Measurements from ENCODE around the gene KRT28. TPM values are rescaled to one million over a fixed set of nuclear protein-coding genes. Genes with fewer than 3 reads are reported as not detected.

KRT28 gene
- total RNA-seq, 3 donors from 2014 or later = not detected

- Histone ChIP-seq H3K9me3 (no peaks in the 10 kb centered on the region), H3K36me3 (ENCODE audit: low read depth) (no peaks in the 10 kb centered on the region), H3K4me3 (no peak overlapping the region), H3K4me1 (ENCODE audit: low read depth) (no peaks in the 10 kb centered on the region)
- no peak for ATAC-seq
- DNase-seq = no peak
- intact Hi-C loops (cut with DNase I, micrococcal nuclease) = no loop called here
- TF ChIP-seq CTCF (IDR thresholded peaks at IDR 0.05) = no peak
Measured at GRCh38 chr17:40777971-40778370, 21.8 kb downstream of the KRT28 start.

GRCh38 chr17:40777459-40777858 lies 22.3 kb downstream of the KRT28 start:
- TF ChIP-seq CTCF (IDR thresholded peaks at IDR 0.05) = no peak
- ATAC-seq = no peak
- Histone ChIP-seq H3K9me3 (no peaks in the 10 kb centered on the region), H3K36me3 (ENCODE audit: low read depth) (no peaks in the 10 kb centered on the region), H3K4me3 (no peak overlapping the region), H3K4me1 (ENCODE audit: low read depth) (no peaks in the 10 kb centered on the region)
- DNase-seq = no peak
- intact Hi-C loops (cut with DNase I, micrococcal nuclease) = no loop called here

- DNase-seq (no peak), ATAC-seq (no peak)
- Histone ChIP-seq H3K4me1 (ENCODE audit: low read depth) (no peaks in the 10 kb centered on the region), H3K4me3 (no peak overlapping the region), H3K36me3 (ENCODE audit: low read depth) (no peaks in the 10 kb centered on the region), H3K9me3 (no peaks in the 10 kb centered on the region)
- no peak for TF ChIP-seq CTCF (IDR thresholded peaks at IDR 0.05)
- intact Hi-C loops (cut with DNase I, micrococcal nuclease) = no loop called here
Measured at GRCh38 chr17:40775945-40776344, 23.8 kb downstream of the KRT28 start.

- Histone ChIP-seq H3K9me3 (no peaks in the 10 kb centered on the region), H3K36me3 (ENCODE audit: low read depth) (no peaks in the 10 kb centered on the region), H3K4me1 (ENCODE audit: low read depth) (no peaks in the 10 kb centered on the region), H3K4me3 (no peak within 1 kb of the TSS)
- intact Hi-C loops (cut with DNase I, micrococcal nuclease) = no loop called here
- no peak for DNase-seq
- no peak for ATAC-seq
- no peak for TF ChIP-seq CTCF (IDR thresholded peaks at IDR 0.05)
Measured at GRCh38 chr17:40772101-40772500, 27.7 kb downstream of the KRT28 start, which contains the start of gene KRT26. Gene KRT26 (minus strand): TSS chr17:40772201. CDS start chr17:40772113, 88 bp downstream.

GRCh38 chr17:40765657-40766056 lies 34.1 kb downstream of the KRT28 start:
- no peaks in the 10 kb centered on the region for H3K36me3 ChIP-seq (ENCODE audit: low read depth)
- no peak for DNase-seq
- intact Hi-C loops (cut with DNase I, micrococcal nuclease) = no loop called here
- H3K4me3 ChIP-seq = no peak overlapping the region
- ATAC-seq = no peak
- H3K4me1 ChIP-seq (ENCODE audit: low read depth) = no peaks in the 10 kb centered on the region
- TF ChIP-seq CTCF (IDR thresholded peaks at IDR 0.05) = no peak
- peaks cover 12% of the 10 kb centered on the region for H3K9me3 ChIP-seq

GRCh38 chr17:40763752-40764151 lies 36.0 kb downstream of the KRT28 start:
- no peak for DNase-seq
- intact Hi-C loops (cut with DNase I, micrococcal nuclease) = no loop called here
- TF ChIP-seq CTCF (IDR thresholded peaks at IDR 0.05) = no peak
- no peaks in the 10 kb centered on the region for H3K4me1 ChIP-seq (ENCODE audit: low read depth)
- peaks cover 23% of the 10 kb centered on the region for H3K9me3 ChIP-seq
- no peak for ATAC-seq
- H3K36me3 ChIP-seq (ENCODE audit: low read depth) = no peaks in the 10 kb centered on the region
- no peak overlapping the region for H3K4me3 ChIP-seq

All from mucosa of descending colon (tissue), 3 donors.